ENCODE data around the gene CCDC71L.

Gene CCDC71L

DNA sequence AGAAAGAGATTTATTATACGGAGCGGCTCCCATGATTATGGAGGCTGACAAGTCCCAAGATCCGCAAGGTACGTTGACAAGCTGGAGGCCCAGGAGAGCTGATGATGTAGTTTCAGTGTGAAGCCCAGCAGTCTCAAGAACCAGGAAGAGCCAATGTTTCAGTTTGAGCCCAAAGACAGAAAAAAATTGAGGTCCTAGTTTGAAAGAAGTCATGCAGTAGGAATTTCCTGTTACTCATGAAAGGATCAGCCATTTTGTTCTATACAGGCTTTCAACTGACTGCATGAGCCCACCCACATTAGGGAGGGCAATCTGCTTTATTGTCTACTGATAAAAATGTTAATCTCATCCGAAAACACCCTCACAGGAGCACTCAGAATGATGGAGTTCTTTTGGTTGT lies 51.5 kb downstream of the CCDC71L start:
- H3K9me3 Mint-ChIP-seq (ENCODE audit: low read depth) = no peaks in the 10 kb centered on the region
- peaks cover 3% of the 10 kb centered on the region for H3K36me3 Mint-ChIP-seq
- H3K27me3 Mint-ChIP-seq = no peaks in the 10 kb centered on the region
- H3K27ac Mint-ChIP-seq = no peak overlapping the region
- no peak overlapping the region for H3K4me3 Mint-ChIP-seq
- H3K4me1 Mint-ChIP-seq (ENCODE audit: low read depth) = no peaks in the 10 kb centered on the region

GRCh38 chr7:106608661-106609060 lies 52.3 kb downstream of the CCDC71L start:
- Mint-ChIP-seq H3K4me3 (no peak overlapping the region), H3K9me3 (ENCODE audit: low read depth) (no peaks in the 10 kb centered on the region), H3K36me3 (peaks cover 3% of the 10 kb centered on the region), H3K27ac (no peak overlapping the region), H3K4me1 (ENCODE audit: low read depth) (no peaks in the 10 kb centered on the region), H3K27me3 (no peaks in the 10 kb centered on the region)

All from activated naive CD8-positive, alpha-beta T cell (primary cell).